Measurements from ENCODE around the gene RGS21. TPM values are rescaled to one million over a fixed set of nuclear protein-coding genes. Genes with fewer than 3 reads are reported as not detected.

RGS21 gene
- total and polyA plus RNA-seq, 12 donors: not detected

- no peak for TF ChIP-seq CTCF (IDR thresholded peaks at IDR 0.05)
- no peaks in the 10 kb centered on the region for H3K27me3 ChIP-seq
- 25 to 28% methylated on average over 1 of the region's 1 CpG for WGBS, 2 donors
- H3K4me1 ChIP-seq: peaks cover 0 to 3% (median 0%) of the 10 kb centered on the region in 9 donors
- DNase-seq: no peak
- H3K36me3 ChIP-seq: no peaks in the 10 kb centered on the region
- H3K9me3 ChIP-seq: no peaks in the 10 kb centered on the region
- no peak overlapping the region for H3K4me3 ChIP-seq
- intact Hi-C loops (cut with DNase I): no loop called here
- no peak overlapping the region for H3K27ac ChIP-seq
- ATAC-seq: no peak
Observed at GRCh38 chr1:192401825-192402224, 85.0 kb downstream of the RGS21 start.

- no peak overlapping the region for H3K4me3 ChIP-seq
- DNase-seq (no peak), ATAC-seq (no peak)
- no peak overlapping the region for H3K27ac ChIP-seq
- H3K27me3 ChIP-seq: no peaks in the 10 kb centered on the region
- no peaks in the 10 kb centered on the region for H3K36me3 ChIP-seq
- H3K9me3 ChIP-seq: no peaks in the 10 kb centered on the region
- peaks cover 0 to 3% (median 0%) of the 10 kb centered on the region in 9 donors for H3K4me1 ChIP-seq
- TF ChIP-seq CTCF (IDR thresholded peaks at IDR 0.05): no peak
- intact Hi-C loops (cut with DNase I): no loop called here
Observed at GRCh38 chr1:192402571-192402970, 85.8 kb downstream of the RGS21 start.

- TF ChIP-seq CTCF (IDR thresholded peaks at IDR 0.05): no peak
- no peaks in the 10 kb centered on the region for H3K9me3 ChIP-seq
- WGBS, 2 donors: 28 to 29% methylated on average over 3 of the region's 3 CpGs
- H3K27ac ChIP-seq: no peak overlapping the region
- H3K4me3 ChIP-seq: no peak overlapping the region
- no peaks in the 10 kb centered on the region for H3K4me1 ChIP-seq
- DNase-seq (no peak), ATAC-seq (no peak)
- H3K27me3 ChIP-seq: no peaks in the 10 kb centered on the region
- intact Hi-C loops (cut with DNase I): no loop called here
- no peaks in the 10 kb centered on the region for H3K36me3 ChIP-seq
Observed at GRCh38 chr1:192407206-192407605, 90.4 kb downstream of the RGS21 start.

Other genes with a start within 250 kb of the RGS21 start
- 1 to 10 TPM in 4 of 10 donors, under 1 TPM in 6; 0.34 to 3.6 (median 0.78) TPM for gene RGS18, start 158.5 kb upstream of the RGS21 start, total RNA-seq
- gene RGS18, start 158.5 kb upstream of the RGS21 start, polyA plus RNA-seq: under 1 TPM; 0.46 to 0.66 TPM

Measured in heart right ventricle (tissue), 16 donors.